Osteocyte (in vitro differentiated cells): ENCODE data around the gene GDPD1. TPM values are rescaled to one million over a fixed set of nuclear protein-coding genes. Genes with fewer than 3 reads are reported as not detected.

Source experiments
- DNase-seq: peaks from one replicate; pipeline ENCODE4 v3.0.0; 2021; ENCODE audit warnings: mixed read lengths; ENCODE audit not compliant: unreplicated experiment; ENCODE audit errors: extremely low spot score
- H3K27ac Mint-ChIP-seq: one replicate; pipeline ENCODE4 v1.8.0; 2021; ENCODE audit warnings: mild to moderate bottlenecking, mixed read lengths; ENCODE audit not compliant: unreplicated experiment
- H3K27me3 Mint-ChIP-seq: one replicate; pipeline ENCODE4 v1.8.0; 2021; ENCODE audit warnings: mixed read lengths; ENCODE audit not compliant: unreplicated experiment
- H3K36me3 Mint-ChIP-seq: one replicate; pipeline ENCODE4 v1.8.0; 2021; ENCODE audit warnings: mixed read lengths; ENCODE audit not compliant: unreplicated experiment
- H3K4me1 Mint-ChIP-seq: one replicate; pipeline ENCODE4 v1.8.0; 2021; ENCODE audit warnings: mixed read lengths; ENCODE audit not compliant: unreplicated experiment
- H3K4me3 Mint-ChIP-seq: one replicate; pipeline ENCODE4 v1.8.0; 2021; ENCODE audit warnings: mild to moderate bottlenecking, moderate library complexity, mixed read lengths; ENCODE audit not compliant: unreplicated experiment
- H3K9me3 Mint-ChIP-seq: one replicate; pipeline ENCODE4 v1.8.0; 2021; ENCODE audit warnings: mixed read lengths; ENCODE audit not compliant: unreplicated experiment
- CTCF ChIP-seq: fragments of 200-600 bp; sonication (generic); IDR thresholded peaks from 2 replicates; pipeline ENCODE4 v1.5.0; 2021; ENCODE audit warnings: antibody characterized with exemption, mild to moderate bottlenecking, moderate library complexity
- total RNA-seq: library from RNA; stranded (reverse); gene quantifications from 2 replicates; pipeline ENCODE4 v1.2.1, GENCODE V29; 2021

Gene GDPD1
- total RNA-seq, 1 donor from 2014 or later, result 3.0 TPM

- Mint-ChIP-seq H3K9me3 (no peaks in the 10 kb centered on the region), H3K4me1 (no peaks in the 10 kb centered on the region)
- DNase-seq, result no peak
Observed at GRCh38 chr17:59186850-59187249, 33.5 kb upstream of the GDPD1 start.

GRCh38 chr17:59190806-59191205, 29.5 kb upstream of the GDPD1 start:
- Mint-ChIP-seq H3K9me3 (no peaks in the 10 kb centered on the region), H3K27me3 (no peaks in the 10 kb centered on the region), H3K4me1 (no peaks in the 10 kb centered on the region), H3K36me3 (no peaks in the 10 kb centered on the region), H3K27ac (no peak overlapping the region), H3K4me3 (no peak overlapping the region)
- DNase-seq, result no peak
- TF ChIP-seq CTCF, result no peak

More at GRCh38 chr17:59186850-59187249, 33.5 kb upstream of the GDPD1 start:
- Mint-ChIP-seq H3K4me3 (no peak overlapping the region), H3K27me3 (no peaks in the 10 kb centered on the region), H3K36me3 (peaks cover 5% of the 10 kb centered on the region), H3K27ac (no peak overlapping the region)
- TF ChIP-seq CTCF, result no peak

- Mint-ChIP-seq H3K9me3 (no peaks in the 10 kb centered on the region), H3K4me3 (no peak overlapping the region), H3K36me3 (no peaks in the 10 kb centered on the region), H3K27me3 (no peaks in the 10 kb centered on the region), H3K27ac (no peak overlapping the region), H3K4me1 (no peaks in the 10 kb centered on the region)
- no peak for DNase-seq
- no peak for TF ChIP-seq CTCF
Observed at GRCh38 chr17:59193336-59193862, 26.9 kb upstream of the GDPD1 start.

GRCh38 chr17:59199398-59199797, 20.9 kb upstream of the GDPD1 start:
- H3K4me3 Mint-ChIP-seq, result no peak overlapping the region
- H3K4me1 Mint-ChIP-seq, result no peaks in the 10 kb centered on the region
- H3K36me3 Mint-ChIP-seq, result no peaks in the 10 kb centered on the region
- TF ChIP-seq CTCF, result no peak
- no peak for DNase-seq
- H3K9me3 Mint-ChIP-seq, result no peaks in the 10 kb centered on the region
- no peaks in the 10 kb centered on the region for H3K27me3 Mint-ChIP-seq
- H3K27ac Mint-ChIP-seq, result no peak overlapping the region

- Mint-ChIP-seq H3K4me1 (no peaks in the 10 kb centered on the region), H3K27me3 (no peaks in the 10 kb centered on the region), H3K27ac (no peak overlapping the region), H3K4me3 (no peak overlapping the region), H3K9me3 (no peaks in the 10 kb centered on the region), H3K36me3 (no peaks in the 10 kb centered on the region)
- TF ChIP-seq CTCF, result no peak
- DNase-seq, result no peak
Observed at GRCh38 chr17:59202320-59202719, 18.0 kb upstream of the GDPD1 start.
